GM12878 (cell line): ENCODE data around the gene PKNOX1. TPM values are rescaled to one million over a fixed set of nuclear protein-coding genes. Genes with fewer than 3 reads are reported as not detected.

ENCODE experiments used
- ATAC-seq: fragments of 200-7000 bp; cut with Tn5 transposase; 3 replicates; pipeline ENCODE4 v1.9.1; 2020; ENCODE audit warnings: mild to moderate bottlenecking, moderate library complexity
- BruUV-seq: library from RNA; stranded (reverse); fragments of 400-500 nt; replicated peaks from 2 replicates; lab custom pipeline; 2021; lab: Mats Ljungman, UMichigan
- CTCF ChIA-PET: fragments of 300-600 bp; sonication (Branson Sonifier 250); formaldehyde crosslinking; extraction: SDS; loops from one replicate; lab custom pipeline; 2021; ENCODE audit warnings: inconsistent platforms; lab: Yijun Ruan, JAX
- POLR2A ChIA-PET: fragments of 350-600 bp; formaldehyde crosslinking; extraction: SDS; loops from one replicate; lab custom pipeline; 2021; ENCODE audit warnings: inconsistent platforms; lab: Charles Lee
- RAD21 ChIA-PET: fragments of 300-600 bp; sonication (Branson Sonifier 250); formaldehyde crosslinking; loops from one replicate; lab custom pipeline; 2023; ENCODE audit warnings: antibody characterized with exemption; ENCODE audit not compliant: unreplicated experiment; lab: Charles Lee
- SMC1A ChIA-PET: fragments of 300-600 bp; sonication (Branson Sonifier 250); formaldehyde crosslinking; loops from one replicate; lab custom pipeline; 2023; ENCODE audit not compliant: unreplicated experiment, uncharacterized antibody; lab: Charles Lee
- DNase-seq: peaks from one replicate; pipeline ENCODE4 v3.0.0-alpha.2; 2011; ENCODE audit warnings: low read depth, low spot score
- FAIRE-seq: peaks from 3 replicates; lab custom pipeline; 2011; peaks lifted over from hg19 to GRCh38; lab: Jason Lieb, UNC
- H2AFZ ChIP-seq: 2 replicates; pipeline ENCODE4 v1.6.0; 2011; ENCODE audit warnings: low read depth, low read length, control low read depth; ENCODE audit not compliant: control insufficient read depth
- H3K27ac ChIP-seq: 2 replicates; pipeline ENCODE4 v1.5.1; 2011; ENCODE audit warnings: control low read depth; ENCODE audit not compliant: control insufficient read depth, insufficient read depth
- H3K27me3 ChIP-seq, 2 experiments: replicated peaks in 1 of 2; 2 replicates each; pipeline versions ENCODE4 v1.6.0 to v1.6.1; 2011; ENCODE audit warnings: low read length in 1 of 2; ENCODE audit not compliant: control insufficient read depth in 2 of 2, insufficient read depth in 2 of 2
- H3K36me3 ChIP-seq, 2 experiments: 2 replicates each; pipeline ENCODE4 v1.5.1; 2011; ENCODE audit warnings: low read length in 1 of 2; ENCODE audit not compliant: control insufficient read depth in 2 of 2, insufficient read depth in 2 of 2
- H3K4me1 ChIP-seq: 2 replicates; pipeline ENCODE4 v1.6.1; 2011; ENCODE audit warnings: mild to moderate bottlenecking, low read length, moderate library complexity, mixed read lengths; ENCODE audit not compliant: control insufficient read depth, insufficient read depth
- H3K4me2 ChIP-seq: 2 replicates; pipeline ENCODE4 v1.6.0; 2011; ENCODE audit warnings: control low read depth; ENCODE audit not compliant: control insufficient read depth, insufficient read depth
- H3K4me3 ChIP-seq: fragments of 200-600 bp; sonication (generic); 2 replicates; pipeline ENCODE4 v1.5.1; 2016
- H3K79me2 ChIP-seq: 2 replicates; pipeline ENCODE4 v1.6.0; 2011; ENCODE audit warnings: low read length; ENCODE audit not compliant: control insufficient read depth, insufficient read depth
- H3K9ac ChIP-seq: 2 replicates; pipeline ENCODE4 v1.8.0; 2011; ENCODE audit warnings: low read length, control low read depth, mixed read lengths; ENCODE audit not compliant: control insufficient read depth, insufficient read depth
- H3K9me3 ChIP-seq: replicated peaks from 3 replicates; pipeline ENCODE4 v1.5.1; 2011; ENCODE audit warnings: mild to moderate bottlenecking, low read length; ENCODE audit not compliant: control insufficient read depth, insufficient read depth
- H4K20me1 ChIP-seq: 2 replicates; pipeline ENCODE4 v1.6.0; 2011; ENCODE audit not compliant: control insufficient read depth, insufficient read depth
- whole genome bisulfite sequencing: methylation state at CpG from one replicate; pipeline ENCODE4 v1.1.6; 2016; ENCODE audit warnings: low lambda C conversion rate; ENCODE audit not compliant: insufficient replicate concordance, insufficient coverage; ENCODE audit errors: missing lambda C conversion rate; 5-methylcytosine and 5-hydroxymethylcytosine counted together
- in situ Hi-C: fragments of 300-500 bp; cut with MboI; formaldehyde crosslinking; loops from 9 replicates; pipeline ENCODE4 v1.14.3; 2018; ENCODE audit warnings: mixed read lengths
- intact Hi-C: fragments of 100-400 bp; cut with micrococcal nuclease; formaldehyde crosslinking; loops from one replicate; pipeline ENCODE4 v1.14.2; 2022; ENCODE audit not compliant: unreplicated experiment
- polyA plus RNA-seq, 11 experiments: library from polyadenylated mRNA; depleted of rRNA in 4 of 11; unstranded in 6 of 11; stranded (reverse) in 5 of 11; fragments of >200 nt; fragmentation: Nextera tagmentation in 4 of 11; fragmentation: Illumina TruSeq in 1 of 11; extraction: Ambion mirVana in 4 of 11; extraction: Trizol in 1 of 11; gene quantifications; 1 replicate in 1 of 11; 2 replicates in 10 of 11; pipeline versions ENCODE4 v1.2.1 to v1.2.3, GENCODE V29; 2011 to 2016; ENCODE audit warnings: inconsistent platforms in 2 of 11, missing spikeins in 2 of 11, low read depth in 1 of 11
- total RNA-seq, 4 experiments: library from RNA; depleted of rRNA in 3 of 4; stranded (reverse); fragments of >200 nt in 3 of 4; fragmentation: Illumina TruSeq in 1 of 4; extraction: Trizol in 1 of 4; gene quantifications; 2 replicates each; pipeline versions ENCODE4 v1.2.1 to v1.2.3, GENCODE V29; 2013 to 2021
- TF ChIP-seq, protein P1 (sequence below): fragments of 450-650 bp; IDR thresholded peaks from 2 replicates; pipeline ENCODE4 v1.6.1; 2016; ENCODE audit warnings: mild to moderate bottlenecking
- TF ChIP-seq, protein P2 (sequence below): fragments of 450-650 bp; IDR thresholded peaks from 2 replicates; pipeline ENCODE4 v1.6.1; 2018; ENCODE audit warnings: borderline replicate concordance, mild to moderate bottlenecking; ENCODE audit not compliant: partially characterized antibody

The PKNOX1 gene
- total and polyA plus RNA-seq, 10 of the 15 experiments (the other 5 are each of a cell fraction or from before 2014, with no cell fraction given): 6.9 to 23.7 (median 13.2) TPM

DNA sequence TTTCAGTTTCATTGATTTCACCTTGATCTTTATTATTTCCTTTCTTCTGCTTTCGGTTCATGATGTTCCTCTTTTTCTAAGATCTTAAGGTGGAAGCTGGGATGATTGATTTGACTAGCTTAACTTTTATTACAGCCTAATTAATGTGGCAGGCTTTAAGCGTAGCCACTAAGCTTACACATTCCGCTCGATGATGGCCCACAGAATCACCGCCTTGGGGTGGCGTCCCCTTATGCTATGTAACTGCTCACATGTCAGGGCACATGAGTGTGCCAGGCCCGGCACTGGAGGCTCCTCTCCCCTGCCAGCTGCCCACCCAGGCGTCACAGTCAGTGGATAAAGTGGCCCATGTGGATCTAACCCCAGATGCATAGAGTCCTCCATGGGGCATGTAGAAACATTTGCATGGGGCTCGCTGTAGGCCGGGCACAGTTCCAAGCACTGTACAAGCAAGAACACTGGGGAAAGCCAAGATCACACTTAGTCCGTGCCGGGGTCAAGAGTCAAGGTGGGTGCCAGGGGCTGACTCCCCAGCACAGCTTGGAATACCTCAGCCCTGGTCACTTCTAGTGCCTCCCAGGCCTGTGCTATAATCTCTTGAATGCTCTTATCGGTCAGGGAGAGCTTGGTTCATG is 41.7 kb downstream of the PKNOX1 start:
- ChIA-PET RAD21 (no interaction called here), SMC1A (interaction anchor here (1.1 kb wide), 1 partner anchor 36 kb away, joined by 3 read pairs; no protein-coding TSS in a partner anchor), CTCF (no interaction called here), POLR2A (no interaction called here)
- ATAC-seq (peak; percentile 21; the same call in 1 of the 3 replicates), DNase-seq (no peak), FAIRE-seq (no peak)
- no TSS peak for BruUV-seq
- Histone ChIP-seq H3K4me1 (peaks cover 7% of the 10 kb centered on the region), H3K79me2 (no peaks in the 10 kb centered on the region), H3K9me3 (no peaks in the 10 kb centered on the region), H3K9ac (no peak overlapping the region), H2AFZ (peak overlapping the region; percentile 1; the same call in 1 of the 2 replicates), H4K20me1 (no peaks in the 10 kb centered on the region), H3K27ac (peak overlapping the region; percentile 15; the same call in 1 of the 2 replicates), H3K4me2 (peak overlapping the region; percentile 38; the same call in 1 of the 2 replicates), H3K4me3 (no peak overlapping the region), H3K36me3 (peaks cover 5 to 8% of the 10 kb centered on the region in 2 experiments; a peak in 3 of 4 replicates), H3K27me3 (no peaks in the 10 kb centered on the region)
- TF ChIP-seq, protein P1, sequence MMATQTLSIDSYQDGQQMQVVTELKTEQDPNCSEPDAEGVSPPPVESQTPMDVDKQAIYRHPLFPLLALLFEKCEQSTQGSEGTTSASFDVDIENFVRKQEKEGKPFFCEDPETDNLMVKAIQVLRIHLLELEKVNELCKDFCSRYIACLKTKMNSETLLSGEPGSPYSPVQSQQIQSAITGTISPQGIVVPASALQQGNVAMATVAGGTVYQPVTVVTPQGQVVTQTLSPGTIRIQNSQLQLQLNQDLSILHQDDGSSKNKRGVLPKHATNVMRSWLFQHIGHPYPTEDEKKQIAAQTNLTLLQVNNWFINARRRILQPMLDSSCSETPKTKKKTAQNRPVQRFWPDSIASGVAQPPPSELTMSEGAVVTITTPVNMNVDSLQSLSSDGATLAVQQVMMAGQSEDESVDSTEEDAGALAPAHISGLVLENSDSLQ: no peak
- TF ChIP-seq, protein P2, sequence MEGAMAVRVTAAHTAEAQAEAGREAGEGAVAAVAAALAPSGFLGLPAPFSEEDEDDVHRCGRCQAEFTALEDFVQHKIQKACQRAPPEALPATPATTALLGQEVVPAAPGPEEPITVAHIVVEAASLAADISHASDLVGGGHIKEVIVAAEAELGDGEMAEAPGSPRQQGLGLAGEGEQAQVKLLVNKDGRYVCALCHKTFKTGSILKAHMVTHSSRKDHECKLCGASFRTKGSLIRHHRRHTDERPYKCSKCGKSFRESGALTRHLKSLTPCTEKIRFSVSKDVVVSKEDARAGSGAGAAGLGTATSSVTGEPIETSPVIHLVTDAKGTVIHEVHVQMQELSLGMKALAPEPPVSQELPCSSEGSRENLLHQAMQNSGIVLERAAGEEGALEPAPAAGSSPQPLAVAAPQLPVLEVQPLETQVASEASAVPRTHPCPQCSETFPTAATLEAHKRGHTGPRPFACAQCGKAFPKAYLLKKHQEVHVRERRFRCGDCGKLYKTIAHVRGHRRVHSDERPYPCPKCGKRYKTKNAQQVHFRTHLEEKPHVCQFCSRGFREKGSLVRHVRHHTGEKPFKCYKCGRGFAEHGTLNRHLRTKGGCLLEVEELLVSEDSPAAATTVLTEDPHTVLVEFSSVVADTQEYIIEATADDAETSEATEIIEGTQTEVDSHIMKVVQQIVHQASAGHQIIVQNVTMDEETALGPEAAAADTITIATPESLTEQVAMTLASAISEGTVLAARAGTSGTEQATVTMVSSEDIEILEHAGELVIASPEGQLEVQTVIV: no peak
- intact Hi-C loops: no loop called here
- WGBS: 64% methylated on average over 13 of the region's 13 CpGs
- in situ Hi-C loops: no loop called here
